ENCODE data around the gene MMP23B.

Gene MMP23B

DNA sequence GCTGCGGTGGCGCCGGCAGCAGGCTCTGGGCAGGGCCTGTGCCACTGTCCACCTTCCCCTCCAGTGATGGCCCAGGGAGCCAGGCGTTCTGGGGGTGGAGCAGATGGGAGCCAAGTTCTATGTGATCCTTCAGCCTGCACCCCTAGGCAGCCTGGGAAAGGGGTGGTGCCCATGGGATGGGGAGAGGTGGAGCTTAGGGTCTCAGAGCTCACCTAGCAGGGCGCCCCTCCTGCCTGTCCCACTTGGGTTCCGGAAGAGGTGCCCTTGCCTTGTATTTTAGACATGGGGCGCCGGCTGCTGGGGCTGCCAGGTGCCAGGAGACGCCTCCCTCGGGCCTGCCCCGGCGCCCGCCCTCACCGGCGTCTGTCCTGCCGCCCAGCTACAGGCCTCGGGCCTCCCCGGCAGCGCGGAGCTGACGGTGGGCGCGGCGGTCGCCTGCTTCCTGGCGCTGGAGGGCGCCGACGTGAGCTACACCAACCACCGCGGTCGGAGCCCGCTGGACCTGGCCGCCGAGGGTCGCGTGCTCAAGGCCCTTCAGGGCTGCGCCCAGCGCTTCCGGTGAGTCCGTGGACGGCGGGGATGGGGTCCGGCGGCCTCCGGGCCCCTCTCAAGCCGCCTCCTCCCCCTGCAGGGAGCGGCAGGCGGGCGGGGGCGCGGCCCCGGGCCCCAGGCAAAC, 3.1 kb upstream of the MMP23B start:
- peak overlapping the region; percentile 23 for H3K4ac ChIP-seq (ENCODE audit: low read length)
- H3K23ac ChIP-seq (ENCODE audit: low read depth, low read length, poor library complexity) = peak overlapping the region; percentile 85
- H2AK5ac ChIP-seq (ENCODE audit: low read depth, low read length) = peak overlapping the region; percentile 84
- H3K79me1 ChIP-seq (ENCODE audit: low read depth, low read length) = peaks cover 3% of the 10 kb centered on the region
- no peak overlapping the region for H3K27ac ChIP-seq (replicated peaks; ENCODE audit: low read length)
- no peaks in the 10 kb centered on the region for H3K9me3 ChIP-seq (replicated peaks in 1 of 2; ENCODE audit: control insufficient read depth in 2 of 2, insufficient read depth in 1 of 2, low read depth in 1 of 2, low read length in 2 of 2)
- no peak overlapping the region for H4K91ac ChIP-seq (ENCODE audit: low read depth, low read length, poor library complexity)
- H3K14ac ChIP-seq (ENCODE audit: low read length) = peak overlapping the region; percentile 89
- H3K9ac ChIP-seq (ENCODE audit: low read depth, low read length, poor library complexity) = no peak overlapping the region
- H3K27me3 ChIP-seq (ENCODE audit: control insufficient read depth in 3 of 3, insufficient read depth in 3 of 3, low read depth in 1 of 3, low read length in 3 of 3) = peaks cover 0 to 39% (median 18%) of the 10 kb centered on the region in 3 experiments
- DNase-seq (ENCODE audit: low spot score) = no peak
- no peak overlapping the region for H2BK12ac ChIP-seq (ENCODE audit: low read length)
- H2AFZ ChIP-seq (ENCODE audit: low read length) = no peak overlapping the region
- no CpG with 5 or more reads among the region's 53 CpGs for WGBS, 2 donors (ENCODE audit: extremely low coverage in 2 of 2, insufficient read length in 2 of 2, insufficient replicate concordance in 1 of 2)
- peak overlapping the region; percentile 83 for H3K18ac ChIP-seq (ENCODE audit: low read length)
- no peaks in the 10 kb centered on the region for H3K4me1 ChIP-seq (ENCODE audit: control insufficient read depth in 2 of 2, insufficient read depth in 1 of 2, low read depth in 1 of 2, low read length in 2 of 2)
- H2BK120ac ChIP-seq (ENCODE audit: low read depth, low read length) = no peak overlapping the region
- peaks cover 0 to 4% of the 10 kb centered on the region in 2 donors for H3K36me3 ChIP-seq (replicated peaks in 1 of 2; ENCODE audit: control insufficient read depth in 2 of 2, insufficient read depth in 2 of 2, low read length in 2 of 2)
- no peak overlapping the region for H2BK5ac ChIP-seq (ENCODE audit: low read length)
- no peak overlapping the region for H2BK15ac ChIP-seq (ENCODE audit: low read length)
- H4K8ac ChIP-seq (ENCODE audit: low read depth, low read length) = peak overlapping the region; percentile 17
- no peak overlapping the region for H3K4me3 ChIP-seq (ENCODE audit: low read length in 2 of 2)
- H3K4me2 ChIP-seq (ENCODE audit: insufficient read depth, low read length, poor library complexity, severe bottlenecking) = peak overlapping the region; percentile 14

DNA sequence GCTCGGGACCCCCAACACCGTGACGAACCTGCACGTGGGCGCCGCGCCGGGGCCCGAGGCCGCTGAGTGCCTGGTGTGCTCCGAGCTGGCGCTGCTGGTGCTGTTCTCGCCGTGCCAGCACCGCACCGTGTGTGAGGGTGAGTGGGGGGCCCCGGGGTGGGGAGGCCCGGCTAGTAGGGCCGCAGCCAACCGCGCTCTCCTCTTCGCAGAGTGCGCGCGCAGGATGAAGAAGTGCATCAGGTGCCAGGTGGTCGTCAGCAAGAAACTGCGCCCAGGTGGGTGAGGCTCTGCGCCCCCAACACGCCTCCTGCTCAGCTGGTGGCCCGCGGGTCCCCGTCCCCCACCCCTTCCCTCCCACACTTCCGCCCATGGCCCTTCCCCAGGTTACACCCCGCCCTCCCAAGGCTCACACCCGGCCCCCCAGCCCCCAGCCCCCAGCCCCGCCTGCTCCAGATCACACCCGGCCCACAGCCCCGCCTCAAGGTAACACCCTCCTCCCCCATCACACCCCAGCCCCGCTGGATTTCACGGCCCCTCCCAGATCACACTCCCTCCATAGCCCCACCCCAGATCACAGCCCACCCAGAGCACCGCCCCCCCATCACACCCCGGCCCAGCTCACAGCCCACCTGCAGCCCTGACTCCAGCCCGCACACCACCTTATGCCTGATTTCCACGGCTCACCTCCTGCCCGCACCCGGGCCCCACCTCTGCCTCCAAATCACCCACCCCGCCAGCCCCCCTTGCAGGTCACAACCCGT, 2.4 kb upstream of the MMP23B start:
- no peak for DNase-seq (ENCODE audit: low spot score)
- Histone ChIP-seq H3K18ac (ENCODE audit: low read length) (peak overlapping the region; percentile 83), H2BK120ac (ENCODE audit: low read depth, low read length) (no peak overlapping the region), H3K27me3 (ENCODE audit: control insufficient read depth in 3 of 3, insufficient read depth in 3 of 3, low read depth in 1 of 3, low read length in 3 of 3) (peaks cover 0 to 39% (median 18%) of the 10 kb centered on the region in 3 experiments), H3K4me1 (ENCODE audit: control insufficient read depth in 2 of 2, insufficient read depth in 1 of 2, low read depth in 1 of 2, low read length in 2 of 2) (no peaks in the 10 kb centered on the region), H2AFZ (ENCODE audit: low read length) (no peak overlapping the region), H3K36me3 (replicated peaks in 1 of 2; ENCODE audit: control insufficient read depth in 2 of 2, insufficient read depth in 2 of 2, low read length in 2 of 2) (peaks cover 0 to 4% of the 10 kb centered on the region in 2 donors), H4K91ac (ENCODE audit: low read depth, low read length, poor library complexity) (no peak overlapping the region), H3K23ac (ENCODE audit: low read depth, low read length, poor library complexity) (peak overlapping the region; percentile 85), H3K27ac (replicated peaks; ENCODE audit: low read length) (no peak overlapping the region), H3K9ac (ENCODE audit: low read depth, low read length, poor library complexity) (peak overlapping the region; percentile 44), H2AK5ac (ENCODE audit: low read depth, low read length) (peak overlapping the region; percentile 70), H3K4me2 (ENCODE audit: insufficient read depth, low read length, poor library complexity, severe bottlenecking) (peak overlapping the region; percentile 14), H2BK12ac (ENCODE audit: low read length) (no peak overlapping the region), H2BK15ac (ENCODE audit: low read length) (peak overlapping the region; percentile 75), H4K8ac (ENCODE audit: low read depth, low read length) (peak overlapping the region; percentile 17), H3K4ac (ENCODE audit: low read length) (no peak overlapping the region), H2BK5ac (ENCODE audit: low read length) (no peak overlapping the region), H3K14ac (ENCODE audit: low read length) (no peak overlapping the region), H3K79me1 (ENCODE audit: low read depth, low read length) (peaks cover 3% of the 10 kb centered on the region), H3K9me3 (replicated peaks in 1 of 2; ENCODE audit: control insufficient read depth in 2 of 2, insufficient read depth in 1 of 2, low read depth in 1 of 2, low read length in 2 of 2) (no peaks in the 10 kb centered on the region), H3K4me3 (ENCODE audit: low read length in 2 of 2) (no peak overlapping the region)
- no CpG with 5 or more reads among the region's 48 CpGs for WGBS, 2 donors (ENCODE audit: extremely low coverage in 2 of 2, insufficient read length in 2 of 2, insufficient replicate concordance in 1 of 2)

DNA sequence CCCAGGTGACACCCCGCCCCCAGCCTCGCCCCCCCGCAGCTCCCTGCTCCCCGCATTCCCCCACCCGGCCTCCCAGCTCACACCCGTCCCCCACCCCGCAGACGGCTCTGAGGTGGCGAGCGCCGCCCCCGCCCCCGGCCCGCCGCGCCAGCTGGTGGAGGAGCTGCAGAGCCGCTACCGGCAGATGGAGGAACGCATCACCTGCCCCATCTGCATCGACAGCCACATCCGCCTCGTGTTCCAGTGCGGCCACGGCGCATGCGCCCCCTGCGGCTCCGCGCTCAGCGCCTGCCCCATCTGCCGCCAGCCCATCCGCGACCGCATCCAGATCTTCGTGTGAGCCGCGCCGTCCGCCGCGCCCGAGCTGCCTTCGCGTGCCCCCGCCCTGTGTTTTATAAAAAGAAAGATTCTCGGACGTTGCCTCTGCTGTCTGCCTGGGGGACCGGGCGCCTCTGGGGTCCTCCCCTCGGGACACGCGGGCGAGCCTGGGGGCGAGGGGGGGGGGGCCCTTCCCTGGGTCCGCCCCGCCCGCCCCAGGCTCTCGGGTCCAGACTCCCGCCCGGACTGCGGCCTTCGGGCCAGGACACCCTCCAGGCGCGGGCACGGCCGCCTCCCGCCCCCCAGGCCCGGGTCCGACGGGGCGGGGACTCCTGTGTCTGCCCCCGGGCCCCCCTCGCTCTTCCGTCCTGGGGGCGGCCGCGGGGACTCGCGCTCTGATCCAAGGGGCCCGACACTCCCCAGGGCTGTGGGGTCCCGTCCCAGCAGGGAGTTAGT, 1.6 kb upstream of the MMP23B start:
- H3K27me3 ChIP-seq (ENCODE audit: control insufficient read depth in 3 of 3, insufficient read depth in 3 of 3, low read depth in 1 of 3, low read length in 3 of 3) = peaks cover 0 to 39% (median 18%) of the 10 kb centered on the region in 3 experiments
- no peak overlapping the region for H3K14ac ChIP-seq (ENCODE audit: low read length)
- peak overlapping the region; percentile 81 for H2BK15ac ChIP-seq (ENCODE audit: low read length)
- peaks cover 0 to 4% of the 10 kb centered on the region in 2 donors for H3K36me3 ChIP-seq (replicated peaks in 1 of 2; ENCODE audit: control insufficient read depth in 2 of 2, insufficient read depth in 2 of 2, low read length in 2 of 2)
- H3K23ac ChIP-seq (ENCODE audit: low read depth, low read length, poor library complexity) = peak overlapping the region; percentile 80
- peak overlapping the region; percentile 75 for H2BK5ac ChIP-seq (ENCODE audit: low read length)
- peak overlapping the region; percentile 84 for H2AK5ac ChIP-seq (ENCODE audit: low read depth, low read length)
- no peak overlapping the region for H4K8ac ChIP-seq (ENCODE audit: low read depth, low read length)
- H3K9me3 ChIP-seq (replicated peaks in 1 of 2; ENCODE audit: control insufficient read depth in 2 of 2, insufficient read depth in 1 of 2, low read depth in 1 of 2, low read length in 2 of 2) = no peaks in the 10 kb centered on the region
- no peak overlapping the region for H3K9ac ChIP-seq (ENCODE audit: low read depth, low read length, poor library complexity)
- H2BK12ac ChIP-seq (ENCODE audit: low read length) = no peak overlapping the region
- no peak overlapping the region for H2BK120ac ChIP-seq (ENCODE audit: low read depth, low read length)
- H3K4me2 ChIP-seq (ENCODE audit: insufficient read depth, low read length, poor library complexity, severe bottlenecking) = peak overlapping the region; percentile 49
- no CpG with 5 or more reads among the region's 81 CpGs for whole genome bisulfite sequencing, 2 donors (ENCODE audit: extremely low coverage in 2 of 2, insufficient read length in 2 of 2, insufficient replicate concordance in 1 of 2)
- H3K4me1 ChIP-seq (ENCODE audit: control insufficient read depth in 2 of 2, insufficient read depth in 1 of 2, low read depth in 1 of 2, low read length in 2 of 2) = no peaks in the 10 kb centered on the region
- H3K4me3 ChIP-seq (ENCODE audit: low read length in 2 of 2) = no peak overlapping the region
- H2AFZ ChIP-seq (ENCODE audit: low read length) = no peak overlapping the region
- peaks cover 3% of the 10 kb centered on the region for H3K79me1 ChIP-seq (ENCODE audit: low read depth, low read length)
- H3K18ac ChIP-seq (ENCODE audit: low read length) = peak overlapping the region; percentile 80
- no peak for DNase-seq (ENCODE audit: low spot score)
- H3K4ac ChIP-seq (ENCODE audit: low read length) = no peak overlapping the region
- no peak overlapping the region for H3K27ac ChIP-seq (replicated peaks; ENCODE audit: low read length)
- H4K91ac ChIP-seq (ENCODE audit: low read depth, low read length, poor library complexity) = no peak overlapping the region

Measured in neuronal stem cell (in vitro differentiated cells).